ENCODE data around the gene AXIN2. TPM values are rescaled to one million over a fixed set of nuclear protein-coding genes. Genes with fewer than 3 reads are reported as not detected.

The AXIN2 gene
- total RNA-seq, 1 donor from 2014 or later, result 44.8 TPM

DNA sequence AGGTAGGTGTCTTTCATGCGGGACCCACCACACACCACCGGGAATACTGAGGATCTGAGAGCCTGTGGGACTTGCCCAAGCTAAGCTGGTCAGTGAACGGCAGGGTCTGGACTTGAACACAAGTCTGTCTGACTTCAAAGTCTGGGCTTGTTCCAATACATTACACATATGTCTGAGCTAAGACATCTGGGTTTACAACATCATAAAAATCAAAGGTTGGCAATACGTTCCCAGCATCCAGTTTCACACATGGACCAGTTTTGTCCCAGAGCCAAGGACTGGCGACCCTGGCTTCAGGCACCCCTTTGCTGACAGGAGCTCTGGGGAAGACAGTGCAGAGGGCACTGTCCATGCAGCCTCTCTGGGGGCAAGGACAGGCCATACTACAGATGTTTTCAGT is 27.9 kb upstream of the AXIN2 start:
- no peak for DNase-seq (ENCODE audit: low spot score)
- no peaks in the 10 kb centered on the region for H3K9me3 Mint-ChIP-seq (ENCODE audit: unreplicated experiment)
- H3K4me1 Mint-ChIP-seq (ENCODE audit: unreplicated experiment), result peaks cover 24% of the 10 kb centered on the region
- H3K36me3 Mint-ChIP-seq (ENCODE audit: low read depth, unreplicated experiment), result no peaks in the 10 kb centered on the region
- H3K4me3 Mint-ChIP-seq (ENCODE audit: unreplicated experiment), result no peak overlapping the region
- H3K27me3 Mint-ChIP-seq (ENCODE audit: unreplicated experiment), result peaks cover 4% of the 10 kb centered on the region
- TF ChIP-seq, protein P1, sequence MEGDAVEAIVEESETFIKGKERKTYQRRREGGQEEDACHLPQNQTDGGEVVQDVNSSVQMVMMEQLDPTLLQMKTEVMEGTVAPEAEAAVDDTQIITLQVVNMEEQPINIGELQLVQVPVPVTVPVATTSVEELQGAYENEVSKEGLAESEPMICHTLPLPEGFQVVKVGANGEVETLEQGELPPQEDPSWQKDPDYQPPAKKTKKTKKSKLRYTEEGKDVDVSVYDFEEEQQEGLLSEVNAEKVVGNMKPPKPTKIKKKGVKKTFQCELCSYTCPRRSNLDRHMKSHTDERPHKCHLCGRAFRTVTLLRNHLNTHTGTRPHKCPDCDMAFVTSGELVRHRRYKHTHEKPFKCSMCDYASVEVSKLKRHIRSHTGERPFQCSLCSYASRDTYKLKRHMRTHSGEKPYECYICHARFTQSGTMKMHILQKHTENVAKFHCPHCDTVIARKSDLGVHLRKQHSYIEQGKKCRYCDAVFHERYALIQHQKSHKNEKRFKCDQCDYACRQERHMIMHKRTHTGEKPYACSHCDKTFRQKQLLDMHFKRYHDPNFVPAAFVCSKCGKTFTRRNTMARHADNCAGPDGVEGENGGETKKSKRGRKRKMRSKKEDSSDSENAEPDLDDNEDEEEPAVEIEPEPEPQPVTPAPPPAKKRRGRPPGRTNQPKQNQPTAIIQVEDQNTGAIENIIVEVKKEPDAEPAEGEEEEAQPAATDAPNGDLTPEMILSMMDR (IDR thresholded peaks at IDR 0.05; ENCODE audit: unreplicated experiment), result no peak
- no peak overlapping the region for H3K27ac Mint-ChIP-seq (ENCODE audit: unreplicated experiment)

DNA sequence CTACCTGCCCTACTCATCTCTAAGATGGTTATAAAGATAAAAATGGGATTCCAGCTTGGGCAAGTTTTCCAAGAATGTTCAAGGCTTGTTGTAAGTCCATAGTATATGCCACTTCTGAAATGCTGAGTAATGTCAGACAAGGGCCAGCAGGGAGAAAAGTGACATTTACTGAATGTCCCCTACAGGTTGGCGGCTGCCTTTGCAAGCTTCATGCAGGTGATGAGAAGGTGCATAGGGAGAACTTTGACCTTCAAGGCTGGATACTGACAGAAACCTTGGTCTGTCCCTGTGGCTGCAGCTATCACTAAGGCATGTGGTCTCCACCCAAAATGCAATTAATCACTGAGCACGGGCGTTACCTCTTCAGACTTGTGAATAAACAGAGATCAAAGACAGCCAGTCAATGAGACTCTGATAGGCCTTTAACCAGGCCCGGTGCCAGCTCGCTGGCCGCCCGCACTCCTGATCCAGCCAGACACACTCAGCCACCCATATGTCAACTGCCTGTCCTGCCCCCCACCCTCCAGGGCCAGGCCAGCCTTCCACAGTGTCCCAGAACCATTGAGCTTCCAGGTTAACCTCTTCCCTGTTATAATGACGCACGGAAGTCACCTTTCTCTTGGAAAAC is 26.8 kb upstream of the AXIN2 start:
- Mint-ChIP-seq H3K27me3 (ENCODE audit: unreplicated experiment) (peaks cover 4% of the 10 kb centered on the region), H3K4me1 (ENCODE audit: unreplicated experiment) (peaks cover 15% of the 10 kb centered on the region), H3K27ac (ENCODE audit: unreplicated experiment) (no peak overlapping the region), H3K9me3 (ENCODE audit: unreplicated experiment) (no peaks in the 10 kb centered on the region), H3K4me3 (ENCODE audit: unreplicated experiment) (no peak overlapping the region), H3K36me3 (ENCODE audit: low read depth, unreplicated experiment) (no peaks in the 10 kb centered on the region)
- DNase-seq (ENCODE audit: low spot score), result no peak
- TF ChIP-seq, protein P1 (IDR thresholded peaks at IDR 0.05; ENCODE audit: unreplicated experiment), result no peak

DNA sequence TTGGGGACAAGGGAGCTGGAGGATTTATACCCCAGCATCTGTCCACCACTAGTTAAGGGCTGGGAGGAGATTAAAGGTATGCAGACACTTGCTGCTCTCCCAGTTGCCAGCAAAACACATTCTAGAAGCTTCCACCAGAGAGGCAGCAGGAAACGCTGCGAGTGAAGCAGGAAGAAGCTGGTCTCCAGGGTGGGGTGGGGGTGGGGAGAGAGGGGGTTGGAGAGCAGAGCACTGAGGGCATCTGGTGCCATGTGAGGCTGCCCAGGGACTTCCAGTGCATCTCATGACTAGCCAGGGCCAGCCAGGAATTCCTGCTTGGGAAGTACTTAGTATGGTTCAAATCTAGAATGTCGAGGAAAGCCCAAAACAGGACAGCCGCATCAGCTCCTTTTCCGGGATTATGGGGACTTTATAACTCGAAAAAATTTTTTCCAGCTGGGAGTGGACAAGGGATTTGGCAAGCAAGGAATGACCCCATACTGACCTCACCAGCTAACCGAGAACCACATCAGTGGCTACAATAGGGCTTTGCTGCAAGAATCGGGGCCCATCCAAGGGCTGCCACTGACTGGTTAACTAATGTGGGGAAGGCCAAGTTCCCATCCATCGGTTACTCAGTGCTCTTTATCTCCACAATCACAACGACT is 26.2 kb upstream of the AXIN2 start:
- H3K9me3 Mint-ChIP-seq (ENCODE audit: unreplicated experiment), result no peaks in the 10 kb centered on the region
- H3K4me3 Mint-ChIP-seq (ENCODE audit: unreplicated experiment), result no peak overlapping the region
- H3K4me1 Mint-ChIP-seq (ENCODE audit: unreplicated experiment), result peaks cover 12% of the 10 kb centered on the region
- no peaks in the 10 kb centered on the region for H3K36me3 Mint-ChIP-seq (ENCODE audit: low read depth, unreplicated experiment)
- no peak for DNase-seq (ENCODE audit: low spot score)
- TF ChIP-seq, protein P1 (IDR thresholded peaks at IDR 0.05; ENCODE audit: unreplicated experiment), result no peak
- H3K27me3 Mint-ChIP-seq (ENCODE audit: unreplicated experiment), result peaks cover 4% of the 10 kb centered on the region
- no peak overlapping the region for H3K27ac Mint-ChIP-seq (ENCODE audit: unreplicated experiment)

DNA sequence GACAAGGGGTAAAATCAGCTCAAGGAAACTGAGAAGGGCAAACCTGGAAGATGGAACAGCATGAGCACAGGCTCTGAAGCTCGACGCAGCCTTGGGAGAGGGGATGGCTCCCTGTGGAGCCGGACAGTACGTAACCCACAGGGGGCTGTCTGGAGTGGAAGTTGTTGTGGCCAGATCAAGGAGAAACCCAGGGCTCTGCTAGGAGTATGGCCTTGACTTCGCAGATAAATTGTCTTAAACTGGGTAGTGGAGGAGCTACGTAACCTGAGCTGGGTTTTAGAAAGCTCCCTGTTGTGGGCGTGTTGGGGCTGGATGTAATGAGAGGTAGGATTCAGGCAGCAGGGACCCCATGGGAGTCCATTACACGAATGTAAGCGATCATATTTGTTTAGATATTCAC is 25.5 kb upstream of the AXIN2 start:
- H3K27ac Mint-ChIP-seq (ENCODE audit: unreplicated experiment), result peak overlapping the region; percentile 8
- no peaks in the 10 kb centered on the region for H3K9me3 Mint-ChIP-seq (ENCODE audit: unreplicated experiment)
- DNase-seq (ENCODE audit: low spot score), result no peak

More for the DNA sequence above, 25.5 kb upstream of the AXIN2 start:
- Mint-ChIP-seq H3K4me3 (ENCODE audit: unreplicated experiment) (no peak overlapping the region), H3K27me3 (ENCODE audit: unreplicated experiment) (peaks cover 4% of the 10 kb centered on the region), H3K36me3 (ENCODE audit: low read depth, unreplicated experiment) (no peaks in the 10 kb centered on the region), H3K4me1 (ENCODE audit: unreplicated experiment) (peaks cover 12% of the 10 kb centered on the region)
- TF ChIP-seq, protein P1 (IDR thresholded peaks at IDR 0.05; ENCODE audit: unreplicated experiment), result no peak
